Trophoblast cell (in vitro differentiated cells and primary cell): ENCODE data around the gene REEP5.
"Not testable (repeated sequence)": the region's sequence is repeated elsewhere in the genome, so short reads cannot be mapped to it uniquely, and the experiment has no call there.

Experiments used
- DNase-seq, 2 donors: peaks; one replicate each; pipeline ENCODE4 v3.0.0-alpha.2; 2016
- H2AFZ ChIP-seq: 2 replicates; pipeline ENCODE4 v1.6.1; 2013; ENCODE audit warnings: low read length, moderate library complexity, mild to moderate bottlenecking; ENCODE audit not compliant: insufficient read depth, poor library complexity
- H2AK5ac ChIP-seq: 2 replicates; pipeline ENCODE4 v1.6.1; 2013; ENCODE audit warnings: mild to moderate bottlenecking, low read length
- H2BK120ac ChIP-seq: 2 replicates; pipeline ENCODE4 v1.6.1; 2013; ENCODE audit warnings: low read length, mild to moderate bottlenecking, moderate library complexity; ENCODE audit not compliant: insufficient read depth, poor library complexity
- H2BK12ac ChIP-seq: 2 replicates; pipeline ENCODE4 v1.6.1; 2013; ENCODE audit warnings: mild to moderate bottlenecking, low read length, moderate library complexity
- H2BK5ac ChIP-seq: 2 replicates; pipeline ENCODE4 v1.6.1; 2013; ENCODE audit warnings: low read length, low read depth, moderate library complexity, mild to moderate bottlenecking; ENCODE audit not compliant: poor library complexity
- H3K14ac ChIP-seq: 2 replicates; pipeline ENCODE4 v1.6.1; 2013; ENCODE audit warnings: mild to moderate bottlenecking, low read length
- H3K18ac ChIP-seq: 2 replicates; pipeline ENCODE4 v1.6.1; 2013; ENCODE audit warnings: mild to moderate bottlenecking, low read length
- H3K23ac ChIP-seq: 2 replicates; pipeline ENCODE4 v1.6.1; 2013; ENCODE audit warnings: low read length
- H3K27ac ChIP-seq: 2 replicates; pipeline ENCODE4 v1.5.1; 2013; ENCODE audit warnings: low read depth, mild to moderate bottlenecking, inconsistent platforms, low read length, moderate library complexity
- H3K27me3 ChIP-seq: 2 replicates; pipeline ENCODE4 v1.6.1; 2013; ENCODE audit warnings: inconsistent platforms, mild to moderate bottlenecking, low read length, moderate library complexity; ENCODE audit not compliant: insufficient read depth
- H3K36me3 ChIP-seq, 2 experiments: 1 replicate in 1 of 2; 2 replicates in 1 of 2; pipeline ENCODE4 v1.6.1; 2013; ENCODE audit warnings: low read length in 2 of 2, mild to moderate bottlenecking in 2 of 2, moderate library complexity in 1 of 2; ENCODE audit not compliant: insufficient read depth in 2 of 2, control insufficient read depth in 1 of 2
- H3K4ac ChIP-seq: 2 replicates; pipeline ENCODE4 v1.6.1; 2013; ENCODE audit warnings: low read depth, mild to moderate bottlenecking, low read length, moderate library complexity
- H3K4me1 ChIP-seq, 2 experiments: 1 replicate in 1 of 2; 2 replicates in 1 of 2; pipeline ENCODE4 v1.6.1; 2013; ENCODE audit warnings: low read length in 2 of 2, mild to moderate bottlenecking in 2 of 2, moderate library complexity in 1 of 2; ENCODE audit not compliant: insufficient read depth in 2 of 2, control insufficient read depth in 1 of 2
- H3K4me2 ChIP-seq: 2 replicates; pipeline ENCODE4 v1.6.1; 2013; ENCODE audit warnings: inconsistent platforms, mild to moderate bottlenecking, low read length, moderate library complexity
- H3K4me3 ChIP-seq: 2 replicates; pipeline ENCODE4 v1.5.1; 2013; ENCODE audit warnings: mild to moderate bottlenecking, low read depth, low read length, inconsistent platforms
- H3K79me1 ChIP-seq: one replicate; pipeline ENCODE4 v1.6.1; 2013; ENCODE audit warnings: low read length
- H3K79me2 ChIP-seq: 2 replicates; pipeline ENCODE4 v1.6.1; 2013; ENCODE audit warnings: low read length, mild to moderate bottlenecking; ENCODE audit not compliant: control insufficient read depth, insufficient read depth, poor library complexity
- H3K9ac ChIP-seq: 2 replicates; pipeline ENCODE4 v1.6.1; 2013; ENCODE audit warnings: mild to moderate bottlenecking, low read length
- H3K9me3 ChIP-seq: 2 replicates; pipeline ENCODE4 v1.6.1; 2013; ENCODE audit warnings: low read depth, mild to moderate bottlenecking, control low read depth, inconsistent platforms, low read length; ENCODE audit not compliant: insufficient read depth
- H4K12ac ChIP-seq: 2 replicates; pipeline ENCODE4 v1.6.1; 2013; ENCODE audit warnings: low read depth, mild to moderate bottlenecking, low read length, moderate library complexity
- H4K8ac ChIP-seq: 2 replicates; pipeline ENCODE4 v1.6.1; 2013; ENCODE audit warnings: low read depth, mild to moderate bottlenecking, low read length, moderate library complexity
- H4K91ac ChIP-seq: one replicate; pipeline ENCODE4 v1.6.1; 2013; ENCODE audit warnings: low read depth, mild to moderate bottlenecking, low read length, moderate library complexity
- WGBS: extraction: QIAGEN DNeasy Blood & Tissue Kit; methylation state at CpG from one replicate; pipeline ENCODE4 v1.1.7; 2013; ENCODE audit warnings: missing lambda C conversion rate; ENCODE audit not compliant: insufficient read length, insufficient coverage; ENCODE audit errors: extremely low coverage; 5-methylcytosine and 5-hydroxymethylcytosine counted together

The REEP5 gene

GRCh38 chr5:112904996-112905395 is 17.0 kb downstream of the REEP5 start:
- H3K4me1 ChIP-seq, H3K9ac ChIP-seq, H4K8ac ChIP-seq, H2BK5ac ChIP-seq, H2AFZ ChIP-seq, H2BK120ac ChIP-seq, H3K18ac ChIP-seq, H2BK12ac ChIP-seq, H3K27me3 ChIP-seq, H3K4ac ChIP-seq, H3K27ac ChIP-seq, H4K12ac ChIP-seq, H3K79me2 ChIP-seq, H3K79me1 ChIP-seq, H4K91ac ChIP-seq, DNase-seq, H3K23ac ChIP-seq, H3K4me2 ChIP-seq, H2AK5ac ChIP-seq, H3K9me3 ChIP-seq, H3K4me3 ChIP-seq, H3K14ac ChIP-seq: not testable (repeated sequence)
- peaks cover 16 to 22% of the 10 kb centered on the region in 2 experiments for H3K36me3 ChIP-seq
- WGBS, result no CpG with 5 or more reads among the region's 3 CpGs

GRCh38 chr5:112902561-112902960 is 19.5 kb downstream of the REEP5 start:
- no peak overlapping the region for H4K8ac ChIP-seq
- H3K18ac ChIP-seq, result no peak overlapping the region
- peaks cover 17 to 22% of the 10 kb centered on the region in 2 experiments for H3K36me3 ChIP-seq
- WGBS, result no CpG with 5 or more reads among the region's 3 CpGs
- H3K27me3 ChIP-seq, result no peaks in the 10 kb centered on the region
- no peak overlapping the region for H3K4me3 ChIP-seq
- H3K4ac ChIP-seq, result no peak overlapping the region
- H3K14ac ChIP-seq, result no peak overlapping the region
- no peak overlapping the region for H3K9ac ChIP-seq
- no peak overlapping the region for H3K27ac ChIP-seq
- H3K23ac ChIP-seq, result no peak overlapping the region
- H3K4me1 ChIP-seq, result no peaks in the 10 kb centered on the region
- no peak overlapping the region for H2BK5ac ChIP-seq
- H4K12ac ChIP-seq, result no peak overlapping the region
- H2BK12ac ChIP-seq, result no peak overlapping the region
- no peaks in the 10 kb centered on the region for H3K79me2 ChIP-seq
- H3K79me1 ChIP-seq, result no peaks in the 10 kb centered on the region
- no peak overlapping the region for H3K4me2 ChIP-seq
- H4K91ac ChIP-seq, result no peak overlapping the region
- no peak overlapping the region for H2AK5ac ChIP-seq
- H2AFZ ChIP-seq, result no peak overlapping the region
- H2BK120ac ChIP-seq, result no peak overlapping the region
- no peaks in the 10 kb centered on the region for H3K9me3 ChIP-seq
- DNase-seq, result no peak

DNA sequence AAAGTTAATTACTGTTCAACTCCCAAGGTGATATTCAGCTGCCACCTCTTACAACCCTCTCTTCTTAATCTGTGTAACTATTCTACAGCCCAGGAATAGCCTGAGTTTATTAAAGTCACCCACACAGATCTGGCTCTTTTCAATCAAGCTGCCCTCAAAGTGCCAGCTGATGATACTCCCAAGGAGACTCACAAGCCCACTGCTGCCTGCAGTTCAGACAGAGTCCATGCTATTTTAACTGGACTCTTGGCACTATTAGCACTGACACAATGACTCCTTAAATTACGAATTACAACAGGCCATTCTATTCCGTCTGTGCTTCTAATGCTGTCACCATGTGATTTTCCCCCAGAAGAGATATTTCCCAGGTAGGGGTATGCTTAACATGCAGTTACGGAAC is 26.3 kb downstream of the REEP5 start:
- no peak overlapping the region for H4K12ac ChIP-seq
- H4K8ac ChIP-seq, result no peak overlapping the region
- H2BK120ac ChIP-seq, result no peak overlapping the region
- no peak overlapping the region for H2AFZ ChIP-seq
- no peak overlapping the region for H3K27ac ChIP-seq
- H3K27me3 ChIP-seq, result no peaks in the 10 kb centered on the region
- H2BK12ac ChIP-seq, result no peak overlapping the region
- H3K14ac ChIP-seq, result no peak overlapping the region
- no peak overlapping the region for H3K23ac ChIP-seq
- no peak overlapping the region for H3K4me2 ChIP-seq
- no peaks in the 10 kb centered on the region for H3K9me3 ChIP-seq
- no peaks in the 10 kb centered on the region for H3K79me1 ChIP-seq
- no peak overlapping the region for H3K18ac ChIP-seq
- H3K4me3 ChIP-seq, result no peak overlapping the region
- H3K4me1 ChIP-seq, result no peaks in the 10 kb centered on the region
- WGBS, result no CpG with 5 or more reads among the region's 3 CpGs
- H3K36me3 ChIP-seq, result peaks cover 16 to 24% of the 10 kb centered on the region in 2 experiments
- no peak overlapping the region for H4K91ac ChIP-seq
- no peaks in the 10 kb centered on the region for H3K79me2 ChIP-seq
- no peak overlapping the region for H2BK5ac ChIP-seq
- no peak for DNase-seq
- H3K9ac ChIP-seq, result no peak overlapping the region
- no peak overlapping the region for H3K4ac ChIP-seq
- H2AK5ac ChIP-seq, result no peak overlapping the region

- no peak overlapping the region for H4K12ac ChIP-seq
Observed at GRCh38 chr5:112892776-112893175, 29.3 kb downstream of the REEP5 start.

More at GRCh38 chr5:112892776-112893175, 29.3 kb downstream of the REEP5 start:
- Histone ChIP-seq H3K79me1 (no peaks in the 10 kb centered on the region), H3K9me3 (no peaks in the 10 kb centered on the region), H4K8ac (no peak overlapping the region), H2BK120ac (no peak overlapping the region), H2AK5ac (no peak overlapping the region), H3K23ac (no peak overlapping the region), H3K9ac (no peak overlapping the region), H3K4me3 (no peak overlapping the region), H2BK12ac (no peak overlapping the region), H3K14ac (no peak overlapping the region), H3K4me1 (no peaks in the 10 kb centered on the region), H4K91ac (no peak overlapping the region), H3K18ac (no peak overlapping the region), H3K4ac (no peak overlapping the region), H3K4me2 (no peak overlapping the region), H3K79me2 (no peaks in the 10 kb centered on the region), H3K27ac (no peak overlapping the region), H2BK5ac (no peak overlapping the region), H3K27me3 (no peaks in the 10 kb centered on the region), H3K36me3 (peaks cover 12 to 20% of the 10 kb centered on the region in 2 experiments), H2AFZ (no peak overlapping the region)
- DNase-seq, result no peak
- no CpG with 5 or more reads among the region's 13 CpGs for WGBS
